Thyroid gland (tissue), 4 donors: ENCODE measurements around the gene TMEM8B.

Experiments used
- CTCF ChIP-seq, 6 experiments: fragments of 200-600 bp in 3 of 6; fragments of 450-650 bp in 3 of 6; sonication (generic) in 3 of 6; IDR thresholded peaks; one replicate each; pipeline ENCODE4 v1.5.1; 2016 to 2019; ENCODE audit warnings: antibody characterized with exemption in 6 of 6, mild to moderate bottlenecking in 2 of 6, inconsistent platforms in 1 of 6, moderate library complexity in 1 of 6
- POLR2A ChIP-seq, 2 donors: fragments of 450-650 bp; IDR thresholded peaks; one replicate each; pipeline ENCODE4 v1.6.1; 2017; ENCODE audit warnings: antibody characterized with exemption in 2 of 2, mild to moderate bottlenecking in 2 of 2, moderate library complexity in 1 of 2

GRCh38 chr9:35811381-35812024 is 17.5 kb upstream of the TMEM8B start:
- TF ChIP-seq CTCF (IDR thresholded peaks at IDR 0.05) (no peak), POLR2A (IDR thresholded peaks at IDR 0.05) (no peak)
